GM19372 (cell line): Measurements from ENCODE around the gene BORCS5.

Experiments used
- ATAC-seq: cut with Tn5 transposase; IDR thresholded peaks from one replicate; pipeline ENCODE4 v1.9.1; 2021; ENCODE audit warnings: mild to moderate bottlenecking, low read depth, moderate library complexity; ENCODE audit not compliant: unreplicated experiment

Gene BORCS5

DNA sequence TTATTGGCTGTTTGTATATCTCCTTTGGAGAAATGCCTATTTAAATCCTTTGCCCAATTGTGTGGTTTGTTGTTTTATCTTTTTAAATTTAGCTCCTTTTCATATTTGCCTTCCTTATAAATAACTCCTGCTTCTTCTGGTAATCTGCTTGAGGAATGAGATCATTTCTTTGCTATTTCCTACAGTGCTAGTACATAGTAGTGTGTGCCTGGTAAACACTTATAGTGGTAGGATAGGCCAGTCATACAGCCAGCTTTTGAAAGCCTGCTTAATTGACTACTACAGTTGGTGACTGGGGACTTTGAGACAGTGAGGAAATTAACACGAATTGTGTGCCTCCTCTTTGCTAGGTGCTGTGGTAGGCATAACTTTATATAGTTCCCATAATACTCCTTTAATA is 68.7 kb downstream of the BORCS5 start:
- no peak for ATAC-seq

GRCh38 chr12:12427568-12427967 is 70.7 kb downstream of the BORCS5 start:
- no peak for ATAC-seq

DNA sequence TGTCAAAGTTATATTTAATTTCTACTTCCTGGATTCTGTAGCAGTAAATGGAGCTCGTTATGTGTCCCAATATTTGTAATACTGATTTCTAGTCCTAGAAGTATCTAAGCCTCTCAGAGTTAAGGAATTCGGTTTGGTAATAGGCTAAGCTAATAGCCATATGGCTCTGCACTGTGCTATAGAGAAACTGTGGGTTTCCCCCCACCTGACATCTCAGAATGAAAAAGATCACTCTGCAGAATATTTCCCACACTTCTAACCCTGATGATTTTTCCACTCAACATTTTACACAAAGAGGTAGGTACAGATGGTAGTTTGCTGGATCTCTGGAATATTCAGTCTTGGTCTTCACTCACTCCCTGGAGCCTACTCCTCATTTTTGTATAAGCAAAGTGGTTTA is 71.2 kb downstream of the BORCS5 start:
- ATAC-seq = no peak

DNA sequence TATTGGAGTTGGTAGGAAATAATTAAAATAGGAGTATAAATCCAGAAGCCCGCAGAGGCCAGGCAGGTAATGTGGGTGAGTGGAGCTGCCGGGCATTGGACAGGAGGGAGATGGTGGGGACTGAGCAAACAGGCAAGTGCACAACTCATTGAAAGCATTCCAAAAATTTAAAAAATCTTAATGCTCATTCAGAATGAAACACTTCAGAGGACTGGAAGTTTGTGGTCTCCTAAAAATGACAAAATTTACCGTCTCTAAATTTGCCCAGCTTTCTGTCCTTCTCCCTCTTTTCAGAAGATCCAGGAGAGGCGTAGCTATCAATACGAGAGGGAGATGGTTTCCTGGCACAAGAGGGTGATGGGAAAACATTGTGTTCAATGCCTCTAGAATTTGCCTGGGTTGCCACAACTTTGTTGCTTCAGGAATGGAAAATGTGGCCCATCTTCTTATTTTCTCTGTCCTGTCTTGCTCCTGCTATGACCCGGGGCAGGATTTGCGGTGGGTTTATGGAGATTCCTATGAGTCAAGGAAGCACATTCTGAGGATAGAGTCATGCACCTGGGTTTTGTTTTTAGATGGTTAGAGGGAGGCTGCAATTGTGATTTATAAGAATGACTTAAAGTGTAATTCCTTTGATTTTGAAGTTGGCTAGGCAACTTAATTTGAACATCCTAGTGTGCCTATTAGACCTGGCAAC is 72.2 kb downstream of the BORCS5 start:
- ATAC-seq = no peak

DNA sequence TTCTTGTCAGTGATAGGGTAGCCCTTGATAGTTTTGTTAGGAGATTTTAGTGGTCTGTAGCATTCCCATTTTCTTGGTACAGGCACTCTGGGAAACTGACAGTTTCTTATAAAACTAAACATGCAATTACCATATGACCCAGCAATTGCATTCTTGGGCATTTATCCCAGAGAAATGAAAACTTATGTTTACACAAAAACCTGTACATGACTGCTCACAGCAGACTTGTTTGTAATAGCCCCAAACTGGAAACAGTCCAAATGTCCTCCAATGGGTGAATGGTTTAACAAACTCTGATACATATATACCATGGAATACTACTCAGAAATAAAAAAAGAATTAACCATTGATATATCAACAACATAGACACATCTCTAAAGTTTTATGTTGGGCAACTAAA is 75.5 kb downstream of the BORCS5 start:
- ATAC-seq = no peak

- ATAC-seq = no peak
Measured at GRCh38 chr12:12433203-12433731, 76.4 kb downstream of the BORCS5 start.

DNA sequence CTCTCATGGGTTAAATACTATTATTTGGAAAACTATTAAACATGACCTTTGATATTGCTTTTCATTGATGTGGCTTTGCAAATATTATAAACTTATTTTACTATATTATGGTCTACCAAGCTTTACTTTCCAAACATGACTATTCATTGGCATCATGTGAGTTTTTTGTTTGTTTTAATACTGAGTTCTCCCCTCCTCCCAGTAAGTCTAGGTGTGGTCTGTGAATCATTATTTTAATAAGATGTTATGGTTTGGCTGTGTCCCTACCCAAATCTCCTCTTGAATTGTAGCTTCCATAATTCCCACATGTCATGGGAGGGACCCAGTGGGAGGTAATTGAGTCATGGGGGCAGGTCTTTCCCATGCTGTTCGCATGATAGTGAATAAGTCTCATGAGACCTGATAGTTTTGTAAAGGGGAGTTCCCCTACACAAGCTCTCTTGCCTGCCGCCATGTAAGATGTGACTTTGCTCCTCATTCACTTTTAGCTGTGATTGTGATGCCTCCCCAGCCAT is 80.0 kb downstream of the BORCS5 start:
- no peak for ATAC-seq

GRCh38 chr12:12439636-12440035 is 82.8 kb downstream of the BORCS5 start:
- ATAC-seq = no peak

GRCh38 chr12:12440784-12441428 is 84.0 kb downstream of the BORCS5 start:
- no peak for ATAC-seq

GRCh38 chr12:12441429-12441807 is 84.5 kb downstream of the BORCS5 start:
- ATAC-seq = no peak

DNA sequence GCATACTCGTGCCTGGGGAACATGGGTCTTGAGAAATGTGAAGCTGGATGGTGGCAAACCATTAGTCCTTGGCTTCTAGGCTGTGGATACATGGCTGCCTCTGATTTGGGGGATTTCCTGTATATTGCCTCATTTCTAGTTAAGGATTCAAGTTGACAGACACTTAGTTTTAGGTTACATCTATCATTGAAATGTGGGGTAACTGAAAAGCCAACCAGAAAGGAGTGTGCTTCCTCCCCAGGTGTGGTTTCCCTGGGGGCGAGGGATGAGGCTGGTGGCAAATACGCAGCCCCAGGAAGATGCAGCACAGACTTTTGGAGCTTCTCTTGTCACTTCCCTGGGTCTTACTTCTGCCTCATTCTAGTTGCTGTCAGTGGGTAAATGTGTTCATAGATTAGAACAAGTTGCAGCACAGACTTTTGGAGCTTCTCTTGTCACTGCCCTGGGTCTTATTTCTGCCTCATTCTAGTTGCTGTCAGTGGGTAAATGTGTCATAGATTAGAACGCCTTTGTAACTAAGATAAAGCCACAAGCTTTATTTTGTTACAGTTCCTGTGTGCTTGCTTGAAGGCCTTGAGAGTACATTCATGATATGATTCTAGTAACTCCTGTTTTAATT is 85.1 kb downstream of the BORCS5 start:
- ATAC-seq = no peak

- ATAC-seq = no peak
Measured at GRCh38 chr12:12442548-12443071, 85.7 kb downstream of the BORCS5 start.

DNA sequence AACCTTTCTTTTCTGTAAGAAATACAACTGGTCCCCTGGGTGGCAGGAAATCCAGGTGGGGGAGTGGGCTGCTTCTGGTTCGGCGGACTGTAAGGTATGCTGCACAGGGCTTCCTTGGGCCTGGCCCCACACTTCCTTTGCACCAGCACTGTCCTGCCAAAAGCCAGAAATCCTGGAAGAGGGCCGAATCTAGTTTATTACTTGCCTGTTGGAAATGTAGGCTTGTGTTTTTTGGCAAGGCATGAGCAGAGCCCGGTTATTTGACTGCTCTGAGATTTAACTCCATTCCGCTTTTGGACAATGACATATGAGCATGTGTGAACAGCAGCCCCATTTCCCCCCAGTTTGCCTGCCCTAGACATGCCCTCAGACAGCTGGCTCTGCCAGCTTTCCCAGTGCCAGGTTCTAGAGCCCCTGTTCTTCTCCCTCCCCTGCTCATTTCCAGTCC is 86.6 kb downstream of the BORCS5 start:
- ATAC-seq = no peak

DNA sequence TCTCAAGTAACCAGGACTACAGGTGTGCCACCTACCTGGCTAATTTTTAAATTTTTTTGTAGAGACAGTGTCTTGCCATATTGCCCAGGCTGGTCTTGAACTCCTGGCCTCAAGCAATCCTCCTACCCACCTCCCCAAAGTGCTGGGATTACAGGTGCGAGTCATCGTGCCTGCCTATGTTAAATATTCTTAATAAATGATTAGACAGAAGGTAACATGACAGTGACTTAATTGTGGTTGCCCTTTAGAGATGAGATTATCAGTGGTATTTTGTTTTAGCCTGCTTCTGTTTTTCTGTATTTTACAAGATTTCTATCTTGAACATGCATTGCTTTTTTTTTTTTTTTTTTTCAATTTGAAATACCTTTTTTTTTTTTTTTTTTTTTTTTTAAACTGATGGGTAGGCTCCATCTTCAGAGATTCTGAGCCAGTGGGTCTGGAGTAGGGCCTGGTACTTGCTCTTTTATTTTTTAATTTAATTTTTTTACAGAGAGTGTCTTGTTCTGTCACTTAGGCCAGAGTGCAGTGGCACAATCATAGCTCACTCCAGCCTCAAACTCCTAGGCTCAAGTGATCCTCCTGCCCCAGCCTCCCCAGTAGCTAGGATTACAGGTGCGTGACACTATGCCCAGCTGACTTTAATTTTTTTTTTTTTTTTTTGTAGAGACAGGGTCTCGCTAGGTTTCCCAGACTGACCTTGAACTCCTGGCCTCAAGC is 88.4 kb downstream of the BORCS5 start:
- ATAC-seq = no peak

- ATAC-seq = no peak
Measured at GRCh38 chr12:12445882-12446181, 89.0 kb downstream of the BORCS5 start.

DNA sequence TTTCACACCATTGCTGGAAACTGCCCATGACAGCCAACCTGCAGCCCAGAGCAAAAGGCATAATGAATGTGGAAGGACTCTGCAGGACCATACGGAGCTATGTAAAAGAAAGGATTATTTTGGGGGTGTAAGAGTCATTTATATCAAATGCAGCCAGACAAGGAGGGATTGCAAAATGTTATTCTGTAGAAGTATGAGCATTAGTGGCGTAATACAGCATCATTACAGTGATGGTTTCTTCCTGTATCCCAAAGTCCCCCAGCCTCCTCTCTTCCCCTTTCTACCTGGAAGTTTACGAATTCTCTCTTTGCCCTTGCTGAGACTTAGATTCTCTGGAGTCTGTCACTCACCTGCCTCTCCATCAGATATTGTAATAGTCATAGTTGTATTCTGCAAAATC is 89.9 kb downstream of the BORCS5 start:
- no peak for ATAC-seq

DNA sequence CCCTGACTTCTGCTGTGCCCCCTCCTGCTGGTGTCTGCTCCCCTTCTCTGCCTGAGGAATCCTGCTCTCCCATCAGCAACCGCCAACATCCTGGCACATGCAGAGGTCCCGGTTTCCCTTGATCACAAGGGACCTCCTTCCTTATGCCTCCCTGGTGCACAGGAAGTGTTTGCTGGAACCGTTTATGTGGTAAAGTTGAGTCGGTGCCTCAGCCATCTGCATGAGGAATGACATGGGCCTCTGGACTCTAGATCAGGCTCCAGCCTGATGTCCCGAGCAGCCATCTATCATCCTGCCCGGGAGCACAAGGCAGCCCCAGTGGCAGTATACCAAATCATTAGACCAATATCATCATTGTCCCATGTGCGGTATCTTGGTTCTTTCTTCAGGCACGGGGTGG is 90.4 kb downstream of the BORCS5 start:
- ATAC-seq = no peak

- no peak for ATAC-seq
Measured at GRCh38 chr12:12447837-12448236, 91.0 kb downstream of the BORCS5 start.

DNA sequence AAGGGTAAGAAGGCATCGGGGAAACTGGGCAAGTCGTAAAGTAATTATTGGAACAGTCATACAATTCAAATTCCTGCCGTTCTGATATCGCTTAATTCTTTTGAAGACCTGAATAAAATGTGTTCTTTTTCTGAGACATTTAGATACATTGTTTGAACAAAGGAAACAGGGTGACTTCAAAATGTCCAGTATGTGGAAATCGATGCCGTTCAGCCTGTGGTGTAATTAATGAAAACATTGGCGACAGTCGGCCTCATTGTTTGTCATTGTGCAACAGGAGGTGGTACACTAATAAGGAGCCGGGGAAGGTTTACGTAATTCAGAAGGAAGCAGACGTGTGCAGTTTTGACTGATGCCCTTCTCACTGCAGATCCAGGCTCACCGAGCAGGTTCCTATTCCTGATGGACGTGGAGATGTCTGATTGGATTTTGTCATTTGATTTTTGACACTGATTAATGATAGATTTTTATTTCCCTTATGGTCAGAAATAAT is 92.7 kb downstream of the BORCS5 start:
- ATAC-seq = no peak

DNA sequence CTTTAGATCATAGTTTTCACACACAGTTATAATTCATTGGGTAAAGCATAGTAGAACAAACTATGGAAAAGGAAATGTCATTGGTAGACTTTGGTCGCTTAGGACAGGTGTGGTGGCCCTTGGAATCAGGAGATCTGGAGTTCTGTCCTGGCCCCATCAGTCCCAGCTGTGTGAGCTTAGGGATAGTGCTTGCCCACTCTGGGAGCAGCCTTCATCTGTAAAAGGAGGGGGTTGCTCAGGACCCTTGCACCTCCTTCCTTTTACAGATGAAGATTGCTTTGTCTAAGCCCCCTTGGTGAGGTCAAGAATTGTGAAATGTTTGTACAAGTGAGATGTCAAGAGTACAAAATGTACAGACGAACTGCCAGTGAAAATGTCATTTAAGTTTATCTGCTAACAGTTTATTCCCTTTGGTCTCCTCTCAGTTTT is 93.2 kb downstream of the BORCS5 start:
- ATAC-seq = no peak

DNA sequence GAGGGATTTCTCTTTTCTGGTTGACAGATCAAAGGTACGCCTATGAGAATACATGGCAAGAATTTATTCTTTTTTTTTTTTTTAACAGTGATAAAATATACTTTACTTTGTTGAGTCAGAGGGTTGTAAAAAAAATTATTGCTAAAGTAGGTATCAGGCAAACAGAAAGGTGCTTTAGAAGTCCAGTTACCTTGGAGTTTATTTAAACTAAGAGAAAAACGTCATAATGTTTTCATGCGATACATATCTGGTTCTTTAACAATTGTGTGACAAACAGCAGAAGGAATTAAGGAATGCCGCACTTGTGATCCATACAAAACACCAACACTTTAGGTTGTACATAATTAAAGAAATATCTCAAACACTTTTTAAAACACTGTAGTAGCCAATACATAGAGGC is 94.2 kb downstream of the BORCS5 start:
- ATAC-seq = no peak
